GM18499 (cell line): ENCODE results near the gene PDS5B.
"Not testable (repeated sequence)": the region's sequence is repeated elsewhere in the genome, so short reads cannot be mapped to it uniquely, and the experiment has no call there.

Experiments
- ATAC-seq: cut with Tn5 transposase; IDR thresholded peaks from one replicate; pipeline ENCODE4 v1.9.1; 2021; ENCODE audit warnings: moderate number of reproducible peaks; ENCODE audit not compliant: insufficient read depth, unreplicated experiment

PDS5B gene

GRCh38 chr13:32716201-32716600 lies 129.9 kb downstream of the PDS5B start:
- ATAC-seq: not testable (repeated sequence)

GRCh38 chr13:32720026-32720425 lies 133.8 kb downstream of the PDS5B start:
- no peak for ATAC-seq

- ATAC-seq: not testable (repeated sequence)
Observed at GRCh38 chr13:32721131-32722034, 135.1 kb downstream of the PDS5B start.

- no peak for ATAC-seq
Observed at GRCh38 chr13:32722340-32722739, 136.1 kb downstream of the PDS5B start.

- no peak for ATAC-seq
Observed at GRCh38 chr13:32723987-32724386, 137.7 kb downstream of the PDS5B start.

- no peak for ATAC-seq
Observed at GRCh38 chr13:32726374-32727037, 140.3 kb downstream of the PDS5B start.

GRCh38 chr13:32728327-32728726 lies 142.1 kb downstream of the PDS5B start:
- ATAC-seq: no peak

GRCh38 chr13:32729097-32729496 lies 142.8 kb downstream of the PDS5B start:
- not testable (repeated sequence) for ATAC-seq

GRCh38 chr13:32731074-32731473 lies 144.8 kb downstream of the PDS5B start:
- no peak for ATAC-seq

GRCh38 chr13:32731576-32731975 lies 145.3 kb downstream of the PDS5B start:
- ATAC-seq: no peak

- no peak for ATAC-seq
Observed at GRCh38 chr13:32733690-32734089, 147.4 kb downstream of the PDS5B start.

- no peak for ATAC-seq
Observed at GRCh38 chr13:32734511-32734910, 148.3 kb downstream of the PDS5B start.

- no peak for ATAC-seq
Observed at GRCh38 chr13:32735859-32736258, 149.6 kb downstream of the PDS5B start.

GRCh38 chr13:32736648-32737047 lies 150.4 kb downstream of the PDS5B start:
- no peak for ATAC-seq

- no peak for ATAC-seq
Observed at GRCh38 chr13:32737111-32737571, 150.9 kb downstream of the PDS5B start.

- ATAC-seq: no peak
Observed at GRCh38 chr13:32737679-32738078, 151.4 kb downstream of the PDS5B start.

- no peak for ATAC-seq
Observed at GRCh38 chr13:32745509-32745908, 159.3 kb downstream of the PDS5B start.

- no peak for ATAC-seq
Observed at GRCh38 chr13:32746474-32746873, 160.2 kb downstream of the PDS5B start.

GRCh38 chr13:32748305-32748704 lies 162.1 kb downstream of the PDS5B start:
- ATAC-seq: no peak

GRCh38 chr13:32751340-32751739 lies 165.1 kb downstream of the PDS5B start:
- no peak for ATAC-seq

GRCh38 chr13:32752311-32752710 lies 166.1 kb downstream of the PDS5B start:
- no peak for ATAC-seq
